Adipose tissue (tissue), 3 donors: ENCODE results near the gene LACC1. TPM values are rescaled to one million over a fixed set of nuclear protein-coding genes. Genes with fewer than 3 reads are reported as not detected.

Source experiments
- H3K27ac ChIP-seq: one replicate; pipeline ENCODE4 v1.5.1; 2013; ENCODE audit warnings: low read depth, low read length
- WGBS, 3 donors: extraction: QIAGEN DNeasy Blood & Tissue Kit; methylation state at CpG; one replicate each; pipeline ENCODE4 v1.1.7; 2013; 5-methylcytosine and 5-hydroxymethylcytosine counted together
- polyA plus RNA-seq, 3 donors: library from polyadenylated mRNA; stranded (reverse); fragments of 200-250 nt; gene quantifications; one replicate each; pipeline ENCODE4 v1.2.3, GENCODE V29; 2013
- donor health status: healthy with polysubstance abuse.
- donor health status: Bipolar disorder and iron deficiency.
- donor health status: healthy.

LACC1 gene
- polyA plus RNA-seq, 3 donors, result 2.0 to 7.0 (median 4.7) TPM

GRCh38 chr13:43880214-43880855 lies 631 bp downstream of the LACC1 start:
- H3K27ac ChIP-seq, result peak overlapping the region; percentile 1
- 33 to 42% (median 41%) methylated on average over 15 of the region's 15 CpGs for WGBS, 3 donors

GRCh38 chr13:43880926-43881325 lies 1.2 kb downstream of the LACC1 start:
- no peak overlapping the region for H3K27ac ChIP-seq

- H3K27ac ChIP-seq, result no peak overlapping the region
These were observed 1.9 kb downstream of the LACC1 start for GRCh38 chr13:43881580-43881979.

GRCh38 chr13:43883631-43884030 lies 3.9 kb downstream of the LACC1 start:
- WGBS, 3 donors, result 94 to 97% (median 96%) methylated on average over 3 of the region's 3 CpGs
- no peak overlapping the region for H3K27ac ChIP-seq

GRCh38 chr13:43884222-43884621 lies 4.5 kb downstream of the LACC1 start:
- 88 to 93% (median 92%) methylated on average over 1 of the region's 1 CpG for WGBS, 3 donors
- H3K27ac ChIP-seq, result no peak overlapping the region

- H3K27ac ChIP-seq, result no peak overlapping the region
These were observed 14.7 kb downstream of the LACC1 start for GRCh38 chr13:43894438-43894837.

GRCh38 chr13:43895940-43896339 lies 16.2 kb downstream of the LACC1 start:
- WGBS, 3 donors, result 54 to 74% (median 68%) methylated on average over 2 of the region's 2 CpGs

GRCh38 chr13:43905435-43906031 lies 25.8 kb downstream of the LACC1 start:
- 0 to 2% (median 1%) methylated on average over 3 of the region's 3 CpGs for WGBS, 3 donors
- H3K27ac ChIP-seq, result no peak overlapping the region

More at GRCh38 chr13:43895940-43896339, 16.2 kb downstream of the LACC1 start:
- H3K27ac ChIP-seq, result no peak overlapping the region

GRCh38 chr13:43908156-43909126 lies 28.7 kb downstream of the LACC1 start:
- no peak overlapping the region for H3K27ac ChIP-seq
- 13 to 35% (median 28%) methylated on average over 2 of the region's 2 CpGs for WGBS, 3 donors

GRCh38 chr13:43910856-43911255 lies 31.2 kb downstream of the LACC1 start:
- no peak overlapping the region for H3K27ac ChIP-seq

- no peak overlapping the region for H3K27ac ChIP-seq
- 48 to 63% (median 57%) methylated on average over 2 of the region's 2 CpGs for WGBS, 3 donors
These were observed 31.6 kb downstream of the LACC1 start for GRCh38 chr13:43911278-43911677.

GRCh38 chr13:43911871-43912270 lies 32.2 kb downstream of the LACC1 start:
- H3K27ac ChIP-seq, result no peak overlapping the region
- 78 to 85% (median 80%) methylated on average over 3 of the region's 3 CpGs for WGBS, 3 donors

- WGBS, 3 donors, result 84 to 95% (median 89%) methylated on average over 3 to 6 of the region's 6 CpGs
- no peak overlapping the region for H3K27ac ChIP-seq
These were observed 35.7 kb downstream of the LACC1 start for GRCh38 chr13:43915451-43915850.

GRCh38 chr13:43916828-43917227 lies 37.1 kb downstream of the LACC1 start:
- WGBS, 3 donors, result 55 to 61% (median 58%) methylated on average over 2 of the region's 2 CpGs
- H3K27ac ChIP-seq, result no peak overlapping the region

- WGBS, 3 donors, result 78 to 85% (median 84%) methylated on average over 5 of the region's 5 CpGs
- H3K27ac ChIP-seq, result no peak overlapping the region
These were observed 38.9 kb downstream of the LACC1 start for GRCh38 chr13:43918636-43919035.

GRCh38 chr13:43920965-43921674 lies 41.4 kb downstream of the LACC1 start:
- H3K27ac ChIP-seq, result no peak overlapping the region
- WGBS, 3 donors, result 96 to 100% (median 98%) methylated on average over 1 of the region's 1 CpG

- WGBS, 3 donors, result 76 to 93% (median 90%) methylated on average over 5 of the region's 5 CpGs
- H3K27ac ChIP-seq, result no peak overlapping the region
These were observed 45.0 kb downstream of the LACC1 start for GRCh38 chr13:43924549-43925245.

GRCh38 chr13:43929947-43930346 lies 50.2 kb downstream of the LACC1 start:
- WGBS, 3 donors, result 92 to 100% (median 92%) methylated on average over 1 of the region's 1 CpG
- no peak overlapping the region for H3K27ac ChIP-seq
